Bronchial epithelial cell (primary cell): Measurements from ENCODE around the gene INAFM2. TPM values are rescaled to one million over a fixed set of nuclear protein-coding genes. Genes with fewer than 3 reads are reported as not detected.
A peak's percentile ranks its signal among the peaks of the same experiment; 100 is the strongest.

ENCODE experiments used
- DNase-seq: peaks from one replicate; pipeline ENCODE4 v3.0.0-alpha.2; 2010; ENCODE audit warnings: low read depth
- FAIRE-seq: peaks from 2 replicates; lab custom pipeline; 2011; peaks lifted over from hg19 to GRCh38; lab: Jason Lieb, UNC
- H3K27me3 ChIP-seq: 2 replicates; pipeline ENCODE4 v1.5.1; 2011; ENCODE audit warnings: low read length; ENCODE audit not compliant: control insufficient read depth, insufficient read depth
- H3K36me3 ChIP-seq: 2 replicates; pipeline ENCODE4 v1.5.1; 2011; ENCODE audit warnings: low read length; ENCODE audit not compliant: control insufficient read depth, insufficient read depth
- H3K4me3 ChIP-seq: 2 replicates; pipeline ENCODE4 v1.5.1; 2011; ENCODE audit warnings: mild to moderate bottlenecking, low read depth, low read length, control low read depth
- CTCF ChIP-seq: IDR thresholded peaks from 2 replicates; pipeline ENCODE4 v1.5.1; 2011; ENCODE audit warnings: mild to moderate bottlenecking, moderate library complexity, low read length, control low read depth, inconsistent platforms; ENCODE audit not compliant: insufficient read depth, severe bottlenecking
- total RNA-seq: library from RNA; depleted of rRNA; stranded (reverse); fragments of >200 nt; gene quantifications from 2 replicates; pipeline ENCODE4 v1.2.1, GENCODE V29; 2014

The INAFM2 gene
- total RNA-seq, 1 donor from 2014 or later: 6.3 TPM

- FAIRE-seq (no peak), DNase-seq (no peak)
- H3K4me3 ChIP-seq: peak overlapping the region; percentile 65
- H3K36me3 ChIP-seq: no peaks in the 10 kb centered on the region
- H3K27me3 ChIP-seq: no peaks in the 10 kb centered on the region
- no peak for TF ChIP-seq CTCF
Measured at GRCh38 chr15:40322531-40323238, 807 bp upstream of the INAFM2 start.

- no peak for DNase-seq
- no peak for TF ChIP-seq CTCF
Measured at GRCh38 chr15:40323953-40324937, 753 bp downstream of the INAFM2 start.

GRCh38 chr15:40325188-40325587 lies 1.7 kb downstream of the INAFM2 start:
- Histone ChIP-seq H3K36me3 (no peaks in the 10 kb centered on the region), H3K27me3 (no peaks in the 10 kb centered on the region), H3K4me3 (no peak overlapping the region)
- FAIRE-seq: no peak
- no peak for TF ChIP-seq CTCF
- DNase-seq: no peak

More at GRCh38 chr15:40323953-40324937, 753 bp downstream of the INAFM2 start:
- no peaks in the 10 kb centered on the region for H3K36me3 ChIP-seq
- peak overlapping the region; percentile 65 for H3K4me3 ChIP-seq
- no peaks in the 10 kb centered on the region for H3K27me3 ChIP-seq
- no peak for FAIRE-seq

- H3K27me3 ChIP-seq: no peaks in the 10 kb centered on the region
- no peak overlapping the region for H3K4me3 ChIP-seq
- FAIRE-seq (no peak), DNase-seq (no peak)
- no peak for TF ChIP-seq CTCF
- no peaks in the 10 kb centered on the region for H3K36me3 ChIP-seq
Measured at GRCh38 chr15:40325700-40326099, 2.2 kb downstream of the INAFM2 start.

GRCh38 chr15:40327457-40327856 lies 4.0 kb downstream of the INAFM2 start:
- Histone ChIP-seq H3K4me3 (no peak overlapping the region), H3K27me3 (no peaks in the 10 kb centered on the region), H3K36me3 (no peaks in the 10 kb centered on the region)
- DNase-seq: no peak
- no peak for FAIRE-seq
- TF ChIP-seq CTCF: no peak
